ENCODE results near the gene CPSF3. TPM values are rescaled to one million over a fixed set of nuclear protein-coding genes. Genes with fewer than 3 reads are reported as not detected.

The CPSF3 gene
- total and polyA plus RNA-seq, 2 donors (not counting 1 experiment from before 2014, with no cell fraction given) = 13.0 to 28.4 TPM

DNA sequence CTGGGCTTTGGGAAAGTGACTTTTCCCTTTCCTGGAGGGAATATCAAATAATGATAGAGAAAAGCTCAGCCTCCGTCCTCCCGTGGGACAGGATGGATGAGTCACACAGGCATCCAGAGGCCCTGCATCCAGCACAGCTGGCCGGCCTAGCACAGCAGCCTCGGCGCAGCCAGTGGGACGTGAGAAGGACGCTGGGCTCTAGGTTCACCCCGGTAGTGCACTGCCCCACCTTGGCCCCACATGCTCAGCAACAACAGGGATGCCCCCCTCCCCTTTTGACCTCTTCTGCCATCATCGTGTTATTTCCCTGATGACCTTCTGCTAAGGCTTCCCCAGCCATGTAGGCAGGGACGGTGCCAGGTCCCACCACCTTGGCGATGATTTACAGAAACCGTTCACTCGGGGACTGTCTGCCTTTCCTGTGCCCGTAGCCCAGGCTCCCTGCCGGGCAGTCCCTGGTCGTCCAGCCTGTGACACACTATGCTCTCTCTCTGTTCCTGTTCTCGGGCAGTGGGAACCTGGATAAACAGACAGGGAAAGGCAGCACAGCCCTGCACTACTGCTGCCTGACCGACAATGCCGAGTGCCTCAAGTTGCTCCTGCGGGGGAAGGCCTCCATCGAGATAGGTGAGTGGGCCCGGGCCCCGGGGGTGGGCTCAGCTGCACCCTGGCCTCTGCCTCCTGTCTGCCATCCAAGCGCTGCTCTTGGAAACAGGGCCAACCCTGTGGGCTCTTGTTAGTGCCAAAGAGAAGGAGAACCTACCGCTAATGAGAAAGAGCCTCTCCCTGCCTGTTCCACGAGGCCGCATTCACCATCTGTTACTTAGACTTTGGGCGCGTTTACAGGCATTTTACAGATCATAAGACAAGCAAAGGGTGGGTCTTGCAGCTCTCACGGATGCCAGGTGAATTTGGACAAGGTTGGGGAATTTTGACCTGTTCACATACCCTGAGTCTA is 44.7 kb upstream of the CPSF3 start:
- Mint-ChIP-seq H3K27me3 (peaks cover 18% of the 10 kb centered on the region), H3K27ac (no peak overlapping the region), H3K4me3 (no peak overlapping the region), H3K9me3 (ENCODE audit: insufficient read depth) (no peaks in the 10 kb centered on the region), H3K4me1 (peaks cover 2% of the 10 kb centered on the region)
- WGBS (ENCODE audit: insufficient coverage) = 95% methylated on average over 24 of the region's 30 CpGs
- TF ChIP-seq CTCF (IDR thresholded peaks at IDR 0.05) = no peak
- TF ChIP-seq EZH2 (IDR thresholded peaks at IDR 0.05; ENCODE audit: borderline replicate concordance, insufficient read depth, low read depth, low read length, poor library complexity, severe bottlenecking) = no peak
- H3K27ac ChIP-seq (ENCODE audit: low read length in 2 of 2) = no peak overlapping the region
- no peak overlapping the region for H3K9ac ChIP-seq (ENCODE audit: low read length)
- no peaks in the 10 kb centered on the region for H3K36me3 ChIP-seq (replicated peaks in 1 of 2; ENCODE audit: control extremely low read depth in 1 of 2, control insufficient read depth in 1 of 2, extremely low read depth in 1 of 2, insufficient read depth in 2 of 2, low read length in 1 of 2)
- H2AFZ ChIP-seq (ENCODE audit: insufficient read depth, low read depth, low read length, poor library complexity, severe bottlenecking) = no peak overlapping the region
- H3K4me3 ChIP-seq (ENCODE audit: control extremely low read depth in 1 of 5, extremely low read depth in 1 of 5, insufficient read depth in 1 of 5, low read depth in 2 of 5, low read length in 4 of 5) = no peak overlapping the region
- H3K79me2 ChIP-seq (ENCODE audit: control insufficient read depth, insufficient read depth, low read length) = no peaks in the 10 kb centered on the region
- H4K20me1 ChIP-seq (ENCODE audit: control insufficient read depth, insufficient read depth, low read length, poor library complexity, severe bottlenecking) = no peaks in the 10 kb centered on the region
- DNase-seq (no peak), ATAC-seq (ENCODE audit: low read depth) (no peak)
- H3K4me1 ChIP-seq (ENCODE audit: control insufficient read depth in 2 of 2, insufficient read depth in 2 of 2, low read length in 2 of 2) = peaks cover 0 to under 1% of the 10 kb centered on the region in 2 donors
- ChIA-PET POLR2A (no interaction called here), CTCF (no interaction called here)
- no peak overlapping the region for H3K4me2 ChIP-seq (replicated peaks; ENCODE audit: low read depth, low read length, poor library complexity, severe bottlenecking)
- intact Hi-C loops (cut with micrococcal nuclease) = no loop called here
- H3K27me3 ChIP-seq (replicated peaks in 1 of 4; ENCODE audit: control extremely low read depth in 1 of 4, control insufficient read depth in 3 of 4, insufficient read depth in 4 of 4, low read length in 3 of 4) = no peaks in the 10 kb centered on the region
- no peaks in the 10 kb centered on the region for H3K9me3 ChIP-seq (ENCODE audit: control extremely low read depth in 1 of 3, control insufficient read depth in 2 of 3, insufficient read depth in 1 of 3, low read length in 2 of 3)

- Histone ChIP-seq H3K36me3 (replicated peaks in 1 of 2; ENCODE audit: control extremely low read depth in 1 of 2, control insufficient read depth in 1 of 2, extremely low read depth in 1 of 2, insufficient read depth in 2 of 2, low read length in 1 of 2) (no peaks in the 10 kb centered on the region), H3K9ac (ENCODE audit: low read length) (no peak overlapping the region), H2AFZ (ENCODE audit: insufficient read depth, low read depth, low read length, poor library complexity, severe bottlenecking) (no peak overlapping the region), H3K4me1 (ENCODE audit: control insufficient read depth in 2 of 2, insufficient read depth in 2 of 2, low read length in 2 of 2) (no peaks in the 10 kb centered on the region), H3K4me2 (replicated peaks; ENCODE audit: low read depth, low read length, poor library complexity, severe bottlenecking) (no peak overlapping the region), H3K27me3 (replicated peaks in 1 of 4; ENCODE audit: control extremely low read depth in 1 of 4, control insufficient read depth in 3 of 4, insufficient read depth in 4 of 4, low read length in 3 of 4) (no peaks in the 10 kb centered on the region), H3K4me3 (ENCODE audit: control extremely low read depth in 1 of 5, extremely low read depth in 1 of 5, insufficient read depth in 1 of 5, low read depth in 2 of 5, low read length in 4 of 5) (no peak overlapping the region), H3K27ac (ENCODE audit: low read length in 2 of 2) (no peak overlapping the region), H3K79me2 (ENCODE audit: control insufficient read depth, insufficient read depth, low read length) (no peaks in the 10 kb centered on the region), H3K9me3 (ENCODE audit: control extremely low read depth in 1 of 3, control insufficient read depth in 2 of 3, insufficient read depth in 1 of 3, low read length in 2 of 3) (no peaks in the 10 kb centered on the region), H4K20me1 (ENCODE audit: control insufficient read depth, insufficient read depth, low read length, poor library complexity, severe bottlenecking) (no peaks in the 10 kb centered on the region)
- Mint-ChIP-seq H3K27me3 (peaks cover 12% of the 10 kb centered on the region), H3K9me3 (ENCODE audit: insufficient read depth) (no peaks in the 10 kb centered on the region), H3K4me3 (no peak overlapping the region), H3K4me1 (no peaks in the 10 kb centered on the region), H3K27ac (no peak overlapping the region)
- TF ChIP-seq EZH2 (IDR thresholded peaks at IDR 0.05; ENCODE audit: borderline replicate concordance, insufficient read depth, low read depth, low read length, poor library complexity, severe bottlenecking) = no peak
- TF ChIP-seq CTCF (IDR thresholded peaks at IDR 0.05) = no peak
- WGBS (ENCODE audit: insufficient coverage) = no CpG with 5 or more reads among the region's 5 CpGs
- ChIA-PET CTCF (no interaction called here), POLR2A (no interaction called here)
- no peak for DNase-seq
- no peak for ATAC-seq (ENCODE audit: low read depth)
- intact Hi-C loops (cut with micrococcal nuclease) = no loop called here
Measured at GRCh38 chr2:9379391-9379755, 44.1 kb upstream of the CPSF3 start.

Data from B cell (primary cell).